ENCODE results near the gene ZFX.
"Not testable (repeated sequence)": the region's sequence is repeated elsewhere in the genome, so short reads cannot be mapped to it uniquely, and the experiment has no call there.

The ZFX gene

GRCh38 chrX:24149351-24150050 lies at the start of gene ZFX:
ZFX (plus strand) TSS chrX:24149729; CDS start chrX:24172743, 23,014 bp downstream.
- Histone ChIP-seq H3K4me3 (ENCODE audit: low read depth, low read length) (peak within 1 kb of the TSS; percentile 86), H3K9me3 (ENCODE audit: control insufficient read depth, insufficient read depth, low read length) (no peaks in the 10 kb centered on the region), H3K9ac (ENCODE audit: low read depth, low read length) (peak within 1 kb of the TSS; percentile 96), H3K36me3 (ENCODE audit: control insufficient read depth, insufficient read depth, low read length) (peaks cover 21% of the 10 kb centered on the region), H3K4me1 (ENCODE audit: control insufficient read depth, insufficient read depth, low read length) (peaks cover 52% of the 10 kb centered on the region), H3K27me3 (ENCODE audit: control insufficient read depth, insufficient read depth, low read length) (no peaks in the 10 kb centered on the region), H3K27ac (ENCODE audit: low read depth, low read length) (peak within 1 kb of the TSS; percentile 98)

- H3K4me3 ChIP-seq (ENCODE audit: low read depth, low read length) = no peak overlapping the region
- H3K36me3 ChIP-seq (ENCODE audit: control insufficient read depth, insufficient read depth, low read length) = no peaks in the 10 kb centered on the region
- no peak overlapping the region for H3K9ac ChIP-seq (ENCODE audit: low read depth, low read length)
- no peak overlapping the region for H3K27ac ChIP-seq (ENCODE audit: low read depth, low read length)
- H3K4me1 ChIP-seq (ENCODE audit: control insufficient read depth, insufficient read depth, low read length) = no peaks in the 10 kb centered on the region
- no peaks in the 10 kb centered on the region for H3K27me3 ChIP-seq (ENCODE audit: control insufficient read depth, insufficient read depth, low read length)
- no peaks in the 10 kb centered on the region for H3K9me3 ChIP-seq (ENCODE audit: control insufficient read depth, insufficient read depth, low read length)
Measured at GRCh38 chrX:24100713-24101112, 48.8 kb upstream of the ZFX start.

- Histone ChIP-seq H3K4me3 (ENCODE audit: low read depth, low read length) (no peak overlapping the region), H3K27me3 (ENCODE audit: control insufficient read depth, insufficient read depth, low read length) (no peaks in the 10 kb centered on the region), H3K9me3 (ENCODE audit: control insufficient read depth, insufficient read depth, low read length) (no peaks in the 10 kb centered on the region), H3K36me3 (ENCODE audit: control insufficient read depth, insufficient read depth, low read length) (no peaks in the 10 kb centered on the region), H3K9ac (ENCODE audit: low read depth, low read length) (no peak overlapping the region), H3K4me1 (ENCODE audit: control insufficient read depth, insufficient read depth, low read length) (no peaks in the 10 kb centered on the region), H3K27ac (ENCODE audit: low read depth, low read length) (no peak overlapping the region)
Measured at GRCh38 chrX:24110069-24110468, 39.5 kb upstream of the ZFX start.

DNA sequence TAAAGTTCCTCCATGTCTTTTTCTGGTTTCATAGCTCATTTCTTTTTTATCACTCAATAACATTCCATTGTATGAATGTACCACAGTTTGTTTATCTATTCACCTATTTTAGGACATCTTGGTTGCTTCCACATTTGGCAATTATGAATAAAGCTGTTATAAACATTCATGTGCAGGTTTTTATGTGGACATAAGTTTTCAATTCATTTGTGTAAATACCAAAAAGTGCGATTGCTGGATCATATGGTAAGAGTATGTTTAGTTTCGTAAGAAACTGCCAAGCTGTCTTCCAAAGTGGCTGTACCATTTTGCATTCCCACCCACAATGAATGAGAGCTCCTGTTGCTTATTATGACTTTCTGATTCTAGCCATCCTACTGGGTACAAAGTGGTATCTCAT lies 36.3 kb upstream of the ZFX start:
- H3K9me3 ChIP-seq (ENCODE audit: control insufficient read depth, insufficient read depth, low read length) = no peaks in the 10 kb centered on the region
- no peaks in the 10 kb centered on the region for H3K27me3 ChIP-seq (ENCODE audit: control insufficient read depth, insufficient read depth, low read length)
- H3K27ac ChIP-seq (ENCODE audit: low read depth, low read length) = no peak overlapping the region
- no peak overlapping the region for H3K4me3 ChIP-seq (ENCODE audit: low read depth, low read length)
- H3K9ac ChIP-seq (ENCODE audit: low read depth, low read length) = no peak overlapping the region
- H3K36me3 ChIP-seq (ENCODE audit: control insufficient read depth, insufficient read depth, low read length) = no peaks in the 10 kb centered on the region
- H3K4me1 ChIP-seq (ENCODE audit: control insufficient read depth, insufficient read depth, low read length) = no peaks in the 10 kb centered on the region

GRCh38 chrX:24117258-24117657 lies 32.3 kb upstream of the ZFX start:
- Histone ChIP-seq H3K4me3 (ENCODE audit: low read depth, low read length) (no peak overlapping the region), H3K27ac (ENCODE audit: low read depth, low read length) (no peak overlapping the region), H3K4me1 (ENCODE audit: control insufficient read depth, insufficient read depth, low read length) (no peaks in the 10 kb centered on the region), H3K9me3 (ENCODE audit: control insufficient read depth, insufficient read depth, low read length) (no peaks in the 10 kb centered on the region), H3K9ac (ENCODE audit: low read depth, low read length) (no peak overlapping the region), H3K36me3 (ENCODE audit: control insufficient read depth, insufficient read depth, low read length) (no peaks in the 10 kb centered on the region), H3K27me3 (ENCODE audit: control insufficient read depth, insufficient read depth, low read length) (peaks cover 4% of the 10 kb centered on the region; the same call in 1 of the 2 replicates)

- no peak overlapping the region for H3K4me3 ChIP-seq (ENCODE audit: low read depth, low read length)
- no peaks in the 10 kb centered on the region for H3K36me3 ChIP-seq (ENCODE audit: control insufficient read depth, insufficient read depth, low read length)
- H3K27me3 ChIP-seq (ENCODE audit: control insufficient read depth, insufficient read depth, low read length) = peaks cover 4% of the 10 kb centered on the region; the same call in 1 of the 2 replicates
- no peak overlapping the region for H3K9ac ChIP-seq (ENCODE audit: low read depth, low read length)
- H3K9me3 ChIP-seq (ENCODE audit: control insufficient read depth, insufficient read depth, low read length) = no peaks in the 10 kb centered on the region
- H3K4me1 ChIP-seq (ENCODE audit: control insufficient read depth, insufficient read depth, low read length) = no peaks in the 10 kb centered on the region
- no peak overlapping the region for H3K27ac ChIP-seq (ENCODE audit: low read depth, low read length)
Measured at GRCh38 chrX:24124244-24124799, 25.2 kb upstream of the ZFX start.

- Histone ChIP-seq H3K4me1 (ENCODE audit: control insufficient read depth, insufficient read depth, low read length) (peaks cover 1% of the 10 kb centered on the region), H3K36me3 (ENCODE audit: control insufficient read depth, insufficient read depth, low read length) (no peaks in the 10 kb centered on the region), H3K27me3 (ENCODE audit: control insufficient read depth, insufficient read depth, low read length) (peaks cover 4% of the 10 kb centered on the region; the same call in 1 of the 2 replicates), H3K9me3 (ENCODE audit: control insufficient read depth, insufficient read depth, low read length) (no peaks in the 10 kb centered on the region), H3K4me3 (ENCODE audit: low read depth, low read length) (no peak overlapping the region), H3K27ac (ENCODE audit: low read depth, low read length) (no peak overlapping the region), H3K9ac (ENCODE audit: low read depth, low read length) (no peak overlapping the region)
Measured at GRCh38 chrX:24125028-24125612, 24.4 kb upstream of the ZFX start.

GRCh38 chrX:24131476-24131875 lies 18.1 kb upstream of the ZFX start:
- Histone ChIP-seq H3K9me3 (ENCODE audit: control insufficient read depth, insufficient read depth, low read length) (no peaks in the 10 kb centered on the region), H3K9ac (ENCODE audit: low read depth, low read length) (no peak overlapping the region), H3K4me1 (ENCODE audit: control insufficient read depth, insufficient read depth, low read length) (peaks cover 12% of the 10 kb centered on the region), H3K27me3 (ENCODE audit: control insufficient read depth, insufficient read depth, low read length) (no peaks in the 10 kb centered on the region; the same call in 1 of the 2 replicates), H3K4me3 (ENCODE audit: low read depth, low read length) (no peak overlapping the region), H3K27ac (ENCODE audit: low read depth, low read length) (no peak overlapping the region), H3K36me3 (ENCODE audit: control insufficient read depth, insufficient read depth, low read length) (no peaks in the 10 kb centered on the region)

GRCh38 chrX:24133312-24133711 lies 16.2 kb upstream of the ZFX start:
- Histone ChIP-seq H3K9ac (ENCODE audit: low read depth, low read length) (no peak overlapping the region), H3K9me3 (ENCODE audit: control insufficient read depth, insufficient read depth, low read length) (no peaks in the 10 kb centered on the region), H3K27ac (ENCODE audit: low read depth, low read length) (no peak overlapping the region), H3K4me1 (ENCODE audit: control insufficient read depth, insufficient read depth, low read length) (peaks cover 12% of the 10 kb centered on the region), H3K4me3 (ENCODE audit: low read depth, low read length) (no peak overlapping the region), H3K36me3 (ENCODE audit: control insufficient read depth, insufficient read depth, low read length) (no peaks in the 10 kb centered on the region), H3K27me3 (ENCODE audit: control insufficient read depth, insufficient read depth, low read length) (no peaks in the 10 kb centered on the region; the same call in 1 of the 2 replicates)

GRCh38 chrX:24135768-24136167 lies 13.8 kb upstream of the ZFX start:
- H3K4me1 ChIP-seq (ENCODE audit: control insufficient read depth, insufficient read depth, low read length); H3K9me3 ChIP-seq (ENCODE audit: control insufficient read depth, insufficient read depth, low read length); H3K9ac ChIP-seq (ENCODE audit: low read depth, low read length); H3K4me3 ChIP-seq (ENCODE audit: low read depth, low read length); H3K27me3 ChIP-seq (ENCODE audit: control insufficient read depth, insufficient read depth, low read length); H3K36me3 ChIP-seq (ENCODE audit: control insufficient read depth, insufficient read depth, low read length); H3K27ac ChIP-seq (ENCODE audit: low read depth, low read length): not testable (repeated sequence)

- Histone ChIP-seq H3K27me3 (ENCODE audit: control insufficient read depth, insufficient read depth, low read length) (no peaks in the 10 kb centered on the region; the same call in 1 of the 2 replicates), H3K9ac (ENCODE audit: low read depth, low read length) (no peak overlapping the region), H3K36me3 (ENCODE audit: control insufficient read depth, insufficient read depth, low read length) (no peaks in the 10 kb centered on the region), H3K4me3 (ENCODE audit: low read depth, low read length) (no peak overlapping the region), H3K9me3 (ENCODE audit: control insufficient read depth, insufficient read depth, low read length) (no peaks in the 10 kb centered on the region), H3K4me1 (ENCODE audit: control insufficient read depth, insufficient read depth, low read length) (0 out of 2 replicates have a peak, but pooled peaks cover 3% of the 10 kb centered on the region), H3K27ac (ENCODE audit: low read depth, low read length) (no peak overlapping the region)
Measured at GRCh38 chrX:24137192-24137591, 12.3 kb upstream of the ZFX start.

Measured in HUES48 (cell line).